ENCODE results near the gene USP40.

- TF ChIP-seq, protein P1, sequence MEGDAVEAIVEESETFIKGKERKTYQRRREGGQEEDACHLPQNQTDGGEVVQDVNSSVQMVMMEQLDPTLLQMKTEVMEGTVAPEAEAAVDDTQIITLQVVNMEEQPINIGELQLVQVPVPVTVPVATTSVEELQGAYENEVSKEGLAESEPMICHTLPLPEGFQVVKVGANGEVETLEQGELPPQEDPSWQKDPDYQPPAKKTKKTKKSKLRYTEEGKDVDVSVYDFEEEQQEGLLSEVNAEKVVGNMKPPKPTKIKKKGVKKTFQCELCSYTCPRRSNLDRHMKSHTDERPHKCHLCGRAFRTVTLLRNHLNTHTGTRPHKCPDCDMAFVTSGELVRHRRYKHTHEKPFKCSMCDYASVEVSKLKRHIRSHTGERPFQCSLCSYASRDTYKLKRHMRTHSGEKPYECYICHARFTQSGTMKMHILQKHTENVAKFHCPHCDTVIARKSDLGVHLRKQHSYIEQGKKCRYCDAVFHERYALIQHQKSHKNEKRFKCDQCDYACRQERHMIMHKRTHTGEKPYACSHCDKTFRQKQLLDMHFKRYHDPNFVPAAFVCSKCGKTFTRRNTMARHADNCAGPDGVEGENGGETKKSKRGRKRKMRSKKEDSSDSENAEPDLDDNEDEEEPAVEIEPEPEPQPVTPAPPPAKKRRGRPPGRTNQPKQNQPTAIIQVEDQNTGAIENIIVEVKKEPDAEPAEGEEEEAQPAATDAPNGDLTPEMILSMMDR (IDR thresholded peaks at IDR 0.05), result no peak
- no peak for TF ChIP-seq EZH2 (IDR thresholded peaks at IDR 0.05; ENCODE audit: borderline replicate concordance, insufficient read depth, low read depth, low read length, poor library complexity, severe bottlenecking)
Observed at GRCh38 chr2:233480490-233481202, 85.9 kb downstream of the USP40 start.

Data from B cell (primary cell).